ENCODE measurements around the gene OVCA2.

Gene OVCA2

DNA sequence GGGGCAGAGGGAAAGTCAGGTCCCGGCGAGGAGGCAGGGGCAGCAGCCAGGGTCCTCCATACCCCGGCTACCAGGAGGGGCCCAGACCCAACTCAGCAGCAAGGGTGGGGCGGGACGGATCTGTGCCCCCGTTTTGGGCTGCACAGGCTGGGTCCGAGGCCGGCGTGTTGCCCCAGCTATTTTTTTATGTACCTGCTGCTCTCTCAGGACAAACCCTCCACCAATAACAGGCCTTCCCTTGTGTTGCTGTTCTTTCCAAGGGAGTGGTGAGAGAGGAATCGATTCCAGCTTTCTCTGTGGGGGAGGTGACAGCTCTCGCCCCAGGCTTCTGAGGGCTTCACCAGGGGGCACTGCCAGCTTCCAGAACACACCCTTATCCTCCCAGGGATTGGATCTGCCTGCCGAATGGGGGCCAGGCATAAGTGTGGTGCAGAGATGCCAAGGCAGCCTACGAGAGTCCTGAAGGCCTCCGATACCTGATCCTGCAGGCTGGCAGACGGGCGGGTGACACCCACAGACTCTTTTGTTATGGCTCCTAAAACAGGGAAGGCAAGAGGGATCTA, 39.0 kb upstream of the OVCA2 start:
- no peaks in the 10 kb centered on the region for H3K36me3 ChIP-seq
- no peak overlapping the region for H3K27ac ChIP-seq
- no peaks in the 10 kb centered on the region for H3K9me3 ChIP-seq
- H3K27me3 ChIP-seq, result no peaks in the 10 kb centered on the region
- H3K4me3 ChIP-seq, result no peak overlapping the region
- TF ChIP-seq CTCF (IDR thresholded peaks at IDR 0.05), result no peak
- H3K4me1 ChIP-seq, result peaks cover 0 to 28% (median 24%) of the 10 kb centered on the region in 4 donors
- no peak for DNase-seq
- intact Hi-C loops (cut with DNase I; ENCODE audit: low total_unique reads), result no loop called here

- Histone ChIP-seq H3K9me3 (no peaks in the 10 kb centered on the region), H3K4me1 (peaks cover 0 to 21% (median 17%) of the 10 kb centered on the region in 4 donors), H3K4me3 (no peak overlapping the region), H3K27me3 (no peaks in the 10 kb centered on the region), H3K36me3 (no peaks in the 10 kb centered on the region), H3K27ac (no peak overlapping the region)
- no peak for DNase-seq
- TF ChIP-seq CTCF (IDR thresholded peaks at IDR 0.05), result no peak
- intact Hi-C loops (cut with DNase I; ENCODE audit: low total_unique reads), result no loop called here
Measured at GRCh38 chr17:2003525-2003924, 38.3 kb upstream of the OVCA2 start.

GRCh38 chr17:2004435-2004952, 37.3 kb upstream of the OVCA2 start:
- peaks cover 0 to 12% (median 8%) of the 10 kb centered on the region in 4 donors for H3K4me1 ChIP-seq
- DNase-seq, result no peak
- H3K27ac ChIP-seq, result no peak overlapping the region
- H3K4me3 ChIP-seq, result no peak overlapping the region
- no peaks in the 10 kb centered on the region for H3K27me3 ChIP-seq
- no peak for TF ChIP-seq CTCF (IDR thresholded peaks at IDR 0.05)
- H3K36me3 ChIP-seq, result no peaks in the 10 kb centered on the region
- intact Hi-C loops (cut with DNase I; ENCODE audit: low total_unique reads), result no loop called here
- H3K9me3 ChIP-seq, result no peaks in the 10 kb centered on the region

- Histone ChIP-seq H3K4me3 (no peak overlapping the region), H3K27me3 (no peaks in the 10 kb centered on the region), H3K36me3 (no peaks in the 10 kb centered on the region), H3K9me3 (no peaks in the 10 kb centered on the region), H3K27ac (no peak overlapping the region), H3K4me1 (peaks cover 0 to 28% (median 25%) of the 10 kb centered on the region in 4 donors)
- intact Hi-C loops (cut with DNase I; ENCODE audit: low total_unique reads), result no loop called here
- no peak for TF ChIP-seq CTCF (IDR thresholded peaks at IDR 0.05)
- no peak for DNase-seq
Measured at GRCh38 chr17:2008332-2009126, 33.3 kb upstream of the OVCA2 start.

- Histone ChIP-seq H3K4me1 (peaks cover 0 to 39% (median 36%) of the 10 kb centered on the region in 4 donors), H3K27ac (no peak overlapping the region), H3K9me3 (no peaks in the 10 kb centered on the region), H3K27me3 (no peaks in the 10 kb centered on the region), H3K36me3 (no peaks in the 10 kb centered on the region), H3K4me3 (no peak overlapping the region)
- intact Hi-C loops (cut with DNase I; ENCODE audit: low total_unique reads), result no loop called here
- no peak for TF ChIP-seq CTCF (IDR thresholded peaks at IDR 0.05)
- DNase-seq, result no peak
Measured at GRCh38 chr17:2009737-2010136, 32.1 kb upstream of the OVCA2 start.
